Right kidney (tissue), 1 donor: ENCODE measurements around the gene FBN1.

Source experiments
- DNase-seq: peaks from one replicate; pipeline ENCODE4 v3.0.0-alpha.2; 2016

The FBN1 gene

GRCh38 chr15:48514103-48514816 is 131.2 kb downstream of the FBN1 start:
- DNase-seq: no peak

DNA sequence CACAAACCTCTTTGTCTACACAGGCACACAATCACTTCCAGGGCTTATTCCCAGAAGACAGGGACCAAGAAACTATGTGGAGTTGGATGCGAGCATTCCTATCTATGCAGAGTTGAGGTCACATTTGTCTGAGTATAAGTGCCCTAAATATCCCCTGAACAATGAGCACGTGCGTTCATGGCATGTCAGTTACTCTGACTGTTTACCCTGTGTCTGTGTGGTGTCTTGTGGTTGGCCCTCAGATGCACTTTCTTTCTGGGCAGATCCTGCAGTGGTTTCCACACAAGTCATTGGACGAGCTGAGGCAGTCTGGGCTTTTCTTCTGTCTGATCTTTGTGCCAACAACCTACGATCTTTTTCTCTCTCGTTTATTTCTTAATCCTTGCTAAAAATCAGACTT is 134.5 kb downstream of the FBN1 start:
- DNase-seq: no peak

DNA sequence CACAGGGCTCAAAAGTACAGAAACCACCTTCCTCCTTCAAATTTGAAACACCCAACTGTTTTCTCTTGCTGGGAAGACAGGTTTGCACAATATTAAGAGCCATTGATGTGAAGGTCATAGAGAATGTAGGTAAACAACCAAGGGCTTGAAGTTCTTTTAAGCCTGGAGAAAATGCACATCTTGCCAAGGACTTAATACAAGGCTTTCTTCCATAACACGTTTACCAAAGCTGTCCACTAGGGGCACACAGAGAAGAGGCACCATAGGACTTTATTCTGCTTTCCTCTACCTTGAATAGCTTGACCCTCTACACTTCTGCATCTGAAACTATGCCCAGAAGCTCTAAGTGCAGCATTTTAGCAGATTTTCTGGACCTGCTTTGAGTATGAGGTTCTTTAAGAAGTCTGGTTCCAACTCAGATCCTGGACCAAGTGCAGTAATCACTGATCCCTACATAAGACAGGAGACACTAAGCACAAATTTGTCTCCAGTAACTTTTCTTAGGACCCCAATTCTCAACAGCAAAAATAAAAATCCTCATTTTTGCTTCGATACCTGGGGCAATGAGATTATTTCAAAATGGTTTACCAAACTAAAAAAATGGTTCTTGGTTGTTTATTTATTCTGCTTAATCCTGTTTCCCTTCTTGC is 138.0 kb downstream of the FBN1 start:
- DNase-seq: no peak

DNA sequence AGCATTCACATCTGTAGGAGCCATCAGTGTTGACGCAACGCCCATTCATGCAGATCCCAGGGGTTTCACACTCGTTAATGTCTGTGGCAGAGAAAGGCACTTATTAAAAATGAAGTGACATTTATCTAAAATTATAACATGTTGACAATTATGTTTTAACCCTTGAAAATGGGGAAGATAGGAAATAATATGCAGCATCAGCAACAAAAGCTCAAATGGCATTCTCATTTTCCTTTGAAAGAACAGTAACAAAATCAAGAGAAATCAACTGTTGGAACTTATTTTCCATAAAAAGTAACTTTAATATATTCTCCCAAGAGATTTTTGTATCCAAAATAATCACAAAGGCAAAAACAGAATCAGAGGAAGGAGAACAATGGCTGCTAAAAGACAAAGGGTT is 140.4 kb downstream of the FBN1 start:
- DNase-seq: no peak

- DNase-seq: no peak
Measured at GRCh38 chr15:48501208-48501607, 144.3 kb downstream of the FBN1 start.

DNA sequence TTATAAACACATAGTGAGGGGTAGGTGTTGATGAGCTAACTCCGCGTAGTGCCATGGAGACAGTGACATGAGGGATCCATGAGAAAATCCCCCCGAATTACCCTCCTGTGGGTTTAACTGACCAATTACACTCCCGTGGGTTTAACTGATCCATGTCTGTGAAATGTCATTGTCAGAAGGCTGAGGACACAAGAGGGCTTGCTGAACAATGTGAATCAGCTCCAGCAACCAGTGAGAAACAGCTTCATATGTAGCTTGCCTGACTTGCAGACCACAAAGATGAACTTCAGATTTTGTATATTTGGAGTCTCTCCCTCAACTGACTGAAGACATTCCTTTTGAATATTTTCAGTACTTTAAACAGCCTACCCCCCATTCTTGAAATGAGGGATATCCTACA is 144.9 kb downstream of the FBN1 start:
- DNase-seq: no peak

- no peak for DNase-seq
Measured at GRCh38 chr15:48499978-48500377, 145.5 kb downstream of the FBN1 start.

DNA sequence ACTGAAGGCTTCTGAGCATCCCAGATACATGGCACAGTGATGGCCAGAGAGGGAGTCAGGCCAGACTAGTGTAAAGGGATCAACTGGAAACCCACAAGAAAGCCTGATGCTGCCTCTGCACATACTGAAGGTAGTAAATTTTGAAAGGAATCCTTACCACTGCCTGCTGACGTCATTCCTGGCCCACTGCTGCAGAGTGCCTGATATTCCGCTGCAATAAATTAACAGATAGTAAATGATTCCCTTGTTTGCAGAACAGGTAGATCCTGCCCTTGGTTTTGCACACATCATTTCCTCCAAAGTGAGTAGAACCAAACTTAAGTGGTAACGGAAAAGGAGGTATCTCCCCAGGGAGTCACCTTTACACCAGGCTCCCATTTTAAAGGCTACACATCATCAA is 146.7 kb downstream of the FBN1 start:
- no peak for DNase-seq

- no peak for DNase-seq
Measured at GRCh38 chr15:48494631-48495030, 150.9 kb downstream of the FBN1 start.

- DNase-seq: no peak
Measured at GRCh38 chr15:48493763-48494225, 151.7 kb downstream of the FBN1 start.

- no peak for DNase-seq
Measured at GRCh38 chr15:48493084-48493762, 152.3 kb downstream of the FBN1 start.

DNA sequence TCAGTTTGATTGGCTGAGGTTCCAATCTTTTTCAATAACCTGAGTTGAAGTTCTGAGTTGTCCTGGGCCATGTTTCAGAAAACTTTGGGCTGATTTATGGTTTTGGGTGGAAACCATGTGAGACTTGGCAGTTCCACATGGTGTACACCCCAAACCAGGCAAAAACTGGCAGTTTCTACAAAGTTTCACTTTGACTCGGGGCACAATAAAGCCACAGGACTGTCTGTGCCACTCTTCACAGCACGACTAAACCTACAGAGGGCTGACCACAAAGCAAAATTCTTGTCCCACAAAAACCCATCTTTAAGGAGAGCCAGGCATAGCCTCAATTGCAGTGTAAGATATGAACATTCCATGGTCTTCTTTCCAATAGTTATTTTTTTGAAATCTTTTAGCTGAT is 159.3 kb downstream of the FBN1 start:
- no peak for DNase-seq

DNA sequence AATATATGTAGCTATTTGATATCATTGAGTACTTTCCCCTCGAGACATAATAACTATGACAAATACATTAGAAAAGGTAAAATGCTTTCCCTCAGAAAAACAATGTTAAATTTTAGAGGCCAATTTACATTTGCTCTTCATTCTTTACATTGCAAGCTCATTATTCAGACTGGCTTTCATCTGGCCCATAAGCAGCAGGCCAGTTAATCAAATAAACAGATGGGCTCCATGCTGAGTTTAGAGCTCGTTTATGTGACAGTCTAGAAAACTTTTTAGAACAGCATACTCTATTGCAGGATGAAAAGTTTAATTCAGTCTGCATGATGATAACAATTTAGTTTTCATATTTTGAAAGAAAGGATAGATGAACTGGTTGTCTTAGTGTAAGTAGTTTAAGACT is 163.7 kb downstream of the FBN1 start:
- no peak for DNase-seq

GRCh38 chr15:48479751-48480150 is 165.8 kb downstream of the FBN1 start:
- DNase-seq: no peak

GRCh38 chr15:48478581-48478980 is 166.9 kb downstream of the FBN1 start:
- DNase-seq: no peak

GRCh38 chr15:48477795-48478360 is 167.6 kb downstream of the FBN1 start:
- no peak for DNase-seq

DNA sequence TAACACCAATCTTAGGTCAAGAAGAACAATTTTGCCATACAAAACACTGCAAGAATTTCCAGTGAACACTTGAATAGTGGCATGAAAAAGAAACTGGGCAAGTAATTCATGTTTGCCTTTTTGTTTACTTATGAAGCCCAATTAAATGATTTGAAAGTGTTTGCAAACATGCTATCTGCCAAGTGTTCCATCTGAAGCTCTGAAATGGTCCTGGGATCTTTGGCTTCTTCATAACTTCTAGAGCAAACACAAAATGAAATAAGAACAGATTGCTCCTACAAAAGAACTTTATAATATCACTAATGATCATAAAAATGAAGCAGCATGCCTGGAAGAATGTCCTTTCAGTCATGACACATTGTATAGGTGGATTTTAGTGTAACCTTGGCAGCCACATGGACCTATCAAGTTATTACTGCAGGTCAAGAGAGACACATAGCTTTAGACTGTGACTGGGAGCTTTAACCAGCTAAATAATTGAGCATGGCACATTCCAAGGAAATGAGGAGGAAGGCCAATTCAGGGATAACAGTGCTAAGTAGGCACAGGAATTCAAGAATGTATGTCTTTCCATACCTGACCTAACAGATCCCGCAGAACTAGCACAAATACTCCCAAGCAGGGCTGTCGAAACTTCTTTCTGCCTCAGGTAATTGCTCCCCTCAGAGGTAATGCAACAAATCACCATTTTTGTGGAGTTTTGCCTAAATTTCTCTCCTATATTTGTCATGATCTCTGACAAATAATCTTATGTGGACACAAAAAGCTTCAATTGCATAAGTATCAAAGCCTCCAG is 169.7 kb downstream of the FBN1 start:
- DNase-seq: no peak

DNA sequence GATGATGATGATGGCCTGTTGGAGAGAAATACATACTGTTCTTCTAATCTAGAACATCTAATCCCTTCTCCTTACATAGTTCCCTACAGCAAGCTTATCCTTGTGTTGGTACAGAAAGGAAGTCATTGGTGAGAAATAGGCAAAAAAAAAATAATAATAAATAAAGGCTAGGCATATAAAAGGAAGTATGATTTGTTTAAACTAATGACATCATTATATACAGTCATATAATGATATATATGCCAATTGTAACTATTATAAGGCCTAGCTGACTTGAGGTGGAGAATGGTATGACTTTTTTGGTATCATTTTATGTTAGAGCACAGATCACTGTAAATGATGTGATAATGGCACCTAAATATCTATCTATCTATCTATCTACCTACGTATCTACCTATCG is 171.8 kb downstream of the FBN1 start:
- no peak for DNase-seq

- DNase-seq: no peak
Measured at GRCh38 chr15:48472756-48473155, 172.8 kb downstream of the FBN1 start.

DNA sequence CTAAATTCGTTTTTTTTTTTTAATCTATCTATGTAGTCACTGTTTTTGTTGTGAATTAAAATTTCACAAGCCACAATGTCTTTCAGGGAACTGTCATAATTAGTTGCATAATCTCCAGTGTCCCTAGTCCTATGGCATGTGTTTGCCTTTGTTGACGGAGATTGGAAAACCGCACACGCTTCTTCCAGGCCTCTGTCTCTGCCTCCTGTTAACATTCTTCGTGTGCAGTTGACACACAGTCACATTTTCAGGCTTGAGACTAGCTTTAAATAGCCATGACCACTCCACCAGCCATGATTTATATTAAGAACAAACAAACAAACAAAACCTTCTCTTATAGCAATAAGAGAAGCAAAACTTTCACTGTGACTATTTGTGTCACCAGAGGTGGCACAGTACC is 174.4 kb downstream of the FBN1 start:
- DNase-seq: no peak

DNA sequence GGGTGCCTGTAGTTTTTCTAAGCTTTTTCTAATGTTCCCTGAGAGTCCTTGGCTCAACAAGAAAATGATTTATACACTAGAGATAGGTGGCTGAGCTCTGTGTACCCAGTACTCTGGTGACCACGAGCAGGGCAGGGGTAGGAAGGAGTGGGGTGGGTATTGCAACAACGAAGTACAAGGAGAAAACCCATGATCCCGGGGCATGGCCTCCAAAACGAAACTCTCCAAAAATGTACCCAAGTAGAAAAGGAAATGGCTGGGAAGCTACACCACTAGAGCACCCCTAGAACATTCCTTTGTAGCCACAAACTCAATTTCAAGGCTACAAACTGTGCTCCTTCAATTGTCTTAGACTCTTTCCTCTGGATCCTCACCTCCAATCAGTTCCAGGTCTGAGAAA is 175.4 kb downstream of the FBN1 start:
- no peak for DNase-seq

- DNase-seq: no peak
Measured at GRCh38 chr15:48469681-48470080, 175.8 kb downstream of the FBN1 start.

- no peak for DNase-seq
Measured at GRCh38 chr15:48469271-48469670, 176.2 kb downstream of the FBN1 start.
